HepG2 (cell line): ENCODE results near the gene TLE1.

Source experiments
- ARID5B ChIP-seq: IDR thresholded peaks from 2 replicates; pipeline ENCODE4 v1.4.0; 2020; ENCODE audit warnings: mild to moderate bottlenecking, missing genetic modification reagents
- ELK4 ChIP-seq: sonication (generic); formaldehyde crosslinking; IDR thresholded peaks from 2 replicates; pipeline ENCODE4 v1.9.0; 2021; ENCODE audit warnings: missing genetic modification reagents, borderline replicate concordance
- EZH2 ChIP-seq: conservative IDR thresholded peaks from 2 replicates; pipeline ENCODE4 v1.6.1; 2012; ENCODE audit warnings: mild to moderate bottlenecking, low read depth, low read length, moderate library complexity
- FOXA3 ChIP-seq: IDR thresholded peaks from 2 replicates; pipeline ENCODE4 v1.6.1; 2016; ENCODE audit warnings: missing genetic modification reagents, missing compliant biosample characterization
- GZF1 ChIP-seq: sonication (generic); formaldehyde crosslinking; IDR thresholded peaks from 2 replicates; pipeline ENCODE4 v1.5.1; 2020; ENCODE audit warnings: mild to moderate bottlenecking, missing genetic modification reagents
- HINFP ChIP-seq: sonication (generic); formaldehyde crosslinking; IDR thresholded peaks from 2 replicates; pipeline ENCODE4 v1.4.0; 2020; ENCODE audit warnings: low read depth, mild to moderate bottlenecking, missing genetic modification reagents
- NCOR1 ChIP-seq: fragments of 200-600 bp; sonication (generic); IDR thresholded peaks from 2 replicates; pipeline ENCODE4 v1.7.0; 2017; ENCODE audit warnings: antibody characterized with exemption, low read length, borderline replicate concordance
- PAXIP1 ChIP-seq: sonication (generic); formaldehyde crosslinking; conservative IDR thresholded peaks from 2 replicates; pipeline ENCODE4 v1.4.0; 2020; ENCODE audit warnings: mild to moderate bottlenecking, missing genetic modification reagents, moderate library complexity
- SMARCC2 ChIP-seq: fragments of 450-650 bp; IDR thresholded peaks from 2 replicates; pipeline ENCODE4 v1.6.1; 2017; ENCODE audit warnings: antibody characterized with exemption, mild to moderate bottlenecking
- STAG1 ChIP-seq: sonication (generic); formaldehyde crosslinking; IDR thresholded peaks from 2 replicates; pipeline ENCODE4 v1.4.0; 2020; ENCODE audit warnings: missing genetic modification reagents
- ZBTB37 ChIP-seq: sonication (generic); formaldehyde crosslinking; IDR thresholded peaks from 2 replicates; pipeline ENCODE4 v1.4.0; 2020; ENCODE audit warnings: mild to moderate bottlenecking, missing genetic modification reagents
- ZMAT3 ChIP-seq: sonication (generic); formaldehyde crosslinking; conservative IDR thresholded peaks from 2 replicates; pipeline ENCODE4 v1.7.0; 2021; ENCODE audit warnings: missing genetic modification reagents
- ZNF691 ChIP-seq: sonication (generic); formaldehyde crosslinking; IDR thresholded peaks from 2 replicates; pipeline ENCODE4 v1.4.0; 2020; ENCODE audit warnings: missing genetic modification reagents, low read depth, mild to moderate bottlenecking, borderline replicate concordance
- ZSCAN22 ChIP-seq: sonication (generic); formaldehyde crosslinking; IDR thresholded peaks from 2 replicates; pipeline ENCODE4 v1.4.0; 2020; ENCODE audit warnings: mild to moderate bottlenecking, missing genetic modification reagents

- TF ChIP-seq ZMAT3 (CRISPR knock-in tag) (no peak), ZSCAN22 (CRISPR knock-in tag) (no peak), ARID5B (CRISPR knock-in tag) (no peak), FOXA3 (CRISPR knock-in tag) (no peak), GZF1 (no peak), SMARCC2 (no peak), EZH2 (no peak), HINFP (CRISPR knock-in tag) (no peak), ELK4 (CRISPR knock-in tag) (no peak), ZBTB37 (CRISPR knock-in tag) (no peak), STAG1 (CRISPR knock-in tag) (no peak), PAXIP1 (CRISPR knock-in tag) (no peak), NCOR1 (no peak), ZNF691 (no peak)
Observed at GRCh38 chr9:81694541-81694940, 5.2 kb upstream of the TLE1 start.
